Aorta (tissue), 5 donors: ENCODE data around the gene SKAP2. TPM values are rescaled to one million over a fixed set of nuclear protein-coding genes. Genes with fewer than 3 reads are reported as not detected.
A peak's percentile ranks its signal among the peaks of the same experiment; 100 is the strongest.

ENCODE experiments used
- ATAC-seq: fragments of 200-7000 bp; cut with Tn5 transposase; one replicate; pipeline ENCODE4 v1.9.1; 2022; ENCODE audit warnings: moderate library complexity; ENCODE audit not compliant: low FRiP score
- DNase-seq, 2 donors: peaks; one replicate each; pipeline ENCODE4 v3.0.0-alpha.2; 2020
- H3K27ac ChIP-seq, 2 donors: one replicate each; pipeline ENCODE4 v1.5.1; 2013; ENCODE audit warnings: low read length in 2 of 2, mild to moderate bottlenecking in 2 of 2, moderate library complexity in 2 of 2, control low read depth in 1 of 2, inconsistent platforms in 1 of 2, low read depth in 1 of 2
- H3K27me3 ChIP-seq, 2 donors: one replicate each; pipeline ENCODE4 v1.6.1; 2013; ENCODE audit warnings: control low read depth in 1 of 2, low read length in 1 of 2, mild to moderate bottlenecking in 1 of 2, moderate library complexity in 1 of 2; ENCODE audit not compliant: insufficient read depth in 2 of 2, control insufficient read depth in 1 of 2
- H3K36me3 ChIP-seq, 2 donors: one replicate each; pipeline ENCODE4 v1.6.1; 2013; ENCODE audit warnings: control low read depth in 1 of 2, low read length in 1 of 2, mild to moderate bottlenecking in 1 of 2; ENCODE audit not compliant: insufficient read depth in 2 of 2, control insufficient read depth in 1 of 2
- H3K4me1 ChIP-seq, 2 donors: one replicate each; pipeline ENCODE4 v1.6.1; 2013; ENCODE audit warnings: low read length in 2 of 2, control low read depth in 1 of 2, mild to moderate bottlenecking in 1 of 2, moderate library complexity in 1 of 2; ENCODE audit not compliant: insufficient read depth in 2 of 2, control insufficient read depth in 1 of 2
- H3K4me3 ChIP-seq, 2 donors: one replicate each; pipeline ENCODE4 v1.5.1; 2013; ENCODE audit warnings: low read length in 2 of 2, control low read depth in 1 of 2, mild to moderate bottlenecking in 1 of 2
- H3K9me3 ChIP-seq: one replicate; pipeline ENCODE4 v1.6.1; 2013; ENCODE audit warnings: mild to moderate bottlenecking, low read length; ENCODE audit not compliant: control insufficient read depth
- WGBS, 2 donors: extraction: QIAGEN DNeasy Blood & Tissue Kit; methylation state at CpG; one replicate each; pipeline ENCODE4 v1.1.7; 2013; 5-methylcytosine and 5-hydroxymethylcytosine counted together
- intact Hi-C, 2 donors: fragments of 100-400 bp; cut with DNase I; formaldehyde crosslinking; loops; one replicate each; pipeline versions ENCODE4 v1.14.2 to v1.15.0; 2022
- polyA plus RNA-seq, 2 donors: library from polyadenylated mRNA; stranded (reverse); fragments of 200-250 nt; gene quantifications; one replicate each; pipeline ENCODE4 v1.2.3, GENCODE V29; 2013
- total RNA-seq, 2 donors: library from RNA; stranded (reverse); fragmentation: NEBNext Ultra II Directional; extraction: Animal tissue kit (Norgen Biotek cat#: 25700); gene quantifications; one replicate each; pipeline ENCODE4 v1.2.1, GENCODE V29; 2021
- donor health status: healthy with polysubstance abuse.
- donor health status: Bipolar disorder and iron deficiency.
- donor health status: DM: no; HTN: no; CAD: no.
- donor health status: DM: no; HTN: no; CAD: no.
- donor health status: DM: yes; HTN: yes; CAD: no.

Gene SKAP2
- total and polyA plus RNA-seq, 4 donors: 11.4 to 48.5 (median 27.9) TPM

- no peak overlapping the region for H3K27ac ChIP-seq
- H3K4me3 ChIP-seq: no peak overlapping the region
- no peaks in the 10 kb centered on the region for H3K9me3 ChIP-seq
- ATAC-seq (no peak), DNase-seq (no peak)
- no peaks in the 10 kb centered on the region for H3K4me1 ChIP-seq
- no peaks in the 10 kb centered on the region for H3K27me3 ChIP-seq
- intact Hi-C loops: no loop called here
- H3K36me3 ChIP-seq: no peaks in the 10 kb centered on the region
- WGBS, 2 donors: 89 to 91% methylated on average over 4 of the region's 4 CpGs
These were observed 234.0 kb downstream of the SKAP2 start for GRCh38 chr7:26630361-26630760.

- no peak for DNase-seq
- Histone ChIP-seq H3K27ac (no peak overlapping the region), H3K9me3 (no peaks in the 10 kb centered on the region), H3K4me1 (no peaks in the 10 kb centered on the region), H3K4me3 (no peak overlapping the region), H3K27me3 (no peaks in the 10 kb centered on the region), H3K36me3 (no peaks in the 10 kb centered on the region)
- intact Hi-C loops: no loop called here
- ATAC-seq: no peak
- WGBS, 2 donors: 85 to 87% methylated on average over 3 of the region's 3 CpGs
These were observed 234.7 kb downstream of the SKAP2 start for GRCh38 chr7:26629696-26630095.

- H3K27ac ChIP-seq: no peak overlapping the region
- DNase-seq (no peak), ATAC-seq (no peak)
- H3K27me3 ChIP-seq: no peaks in the 10 kb centered on the region
- WGBS, 2 donors: 28 to 47% methylated on average over 9 to 11 of the region's 11 CpGs
- intact Hi-C loops: no loop called here
- no peaks in the 10 kb centered on the region for H3K4me1 ChIP-seq
- H3K36me3 ChIP-seq: no peaks in the 10 kb centered on the region
- H3K4me3 ChIP-seq: no peak overlapping the region
- H3K9me3 ChIP-seq: no peaks in the 10 kb centered on the region
These were observed 236.5 kb downstream of the SKAP2 start for GRCh38 chr7:26627891-26628341.

- DNase-seq (no peak), ATAC-seq (no peak)
- intact Hi-C loops: no loop called here
- 94% methylated on average over 10 of the region's 10 CpGs for WGBS, 2 donors
- Histone ChIP-seq H3K9me3 (no peaks in the 10 kb centered on the region), H3K27ac (no peak overlapping the region), H3K36me3 (no peaks in the 10 kb centered on the region), H3K4me3 (no peak overlapping the region), H3K27me3 (no peaks in the 10 kb centered on the region), H3K4me1 (no peaks in the 10 kb centered on the region)
These were observed 237.2 kb downstream of the SKAP2 start for GRCh38 chr7:26627221-26627620.

- H3K36me3 ChIP-seq: no peaks in the 10 kb centered on the region
- no peaks in the 10 kb centered on the region for H3K4me1 ChIP-seq
- intact Hi-C loops: no loop called here
- no peak for ATAC-seq
- no peaks in the 10 kb centered on the region for H3K9me3 ChIP-seq
- WGBS, 2 donors: 72 to 79% methylated on average over 2 of the region's 2 CpGs
- no peak overlapping the region for H3K27ac ChIP-seq
- no peak overlapping the region for H3K4me3 ChIP-seq
- DNase-seq: no peak
- H3K27me3 ChIP-seq: no peaks in the 10 kb centered on the region
These were observed 237.7 kb downstream of the SKAP2 start for GRCh38 chr7:26626687-26627086.

- 91% methylated on average over 8 of the region's 8 CpGs for WGBS, 2 donors
- no peak overlapping the region for H3K27ac ChIP-seq
- no peaks in the 10 kb centered on the region for H3K27me3 ChIP-seq
- no peaks in the 10 kb centered on the region for H3K36me3 ChIP-seq
- ATAC-seq (peak; percentile 47), DNase-seq (no peak)
- H3K9me3 ChIP-seq: no peaks in the 10 kb centered on the region
- no peak overlapping the region for H3K4me3 ChIP-seq
- H3K4me1 ChIP-seq: no peaks in the 10 kb centered on the region
- intact Hi-C loops: no loop called here
These were observed 238.2 kb downstream of the SKAP2 start for GRCh38 chr7:26626156-26626555.

GRCh38 chr7:26625286-26625685 is 239.1 kb downstream of the SKAP2 start:
- Histone ChIP-seq H3K27ac (no peak overlapping the region), H3K4me3 (no peak overlapping the region), H3K9me3 (no peaks in the 10 kb centered on the region), H3K4me1 (no peaks in the 10 kb centered on the region), H3K27me3 (no peaks in the 10 kb centered on the region), H3K36me3 (no peaks in the 10 kb centered on the region)
- ATAC-seq: no peak
- no peak for DNase-seq
- intact Hi-C loops: no loop called here
- WGBS, 2 donors: 90 to 93% methylated on average over 4 of the region's 4 CpGs

GRCh38 chr7:26624839-26625238 is 239.6 kb downstream of the SKAP2 start:
- Histone ChIP-seq H3K27ac (no peak overlapping the region), H3K36me3 (no peaks in the 10 kb centered on the region), H3K4me3 (no peak overlapping the region), H3K27me3 (no peaks in the 10 kb centered on the region), H3K9me3 (no peaks in the 10 kb centered on the region), H3K4me1 (no peaks in the 10 kb centered on the region)
- ATAC-seq (no peak), DNase-seq (no peak)
- WGBS, 2 donors: 69 to 79% methylated on average over 12 of the region's 12 CpGs
- intact Hi-C loops: no loop called here

GRCh38 chr7:26624431-26624830 is 240.0 kb downstream of the SKAP2 start:
- H3K4me3 ChIP-seq: no peak overlapping the region
- intact Hi-C loops: no loop called here
- no peaks in the 10 kb centered on the region for H3K4me1 ChIP-seq
- ATAC-seq (no peak), DNase-seq (no peak)
- no peaks in the 10 kb centered on the region for H3K36me3 ChIP-seq
- H3K27ac ChIP-seq: no peak overlapping the region
- no peaks in the 10 kb centered on the region for H3K27me3 ChIP-seq
- no peaks in the 10 kb centered on the region for H3K9me3 ChIP-seq
- 80 to 81% methylated on average over 5 of the region's 5 CpGs for WGBS, 2 donors
